HG02678 (cell line): ENCODE measurements around the gene CSK.

ENCODE experiments used
- ATAC-seq: cut with Tn5 transposase; IDR thresholded peaks from one replicate; pipeline ENCODE4 v1.9.1; 2021; ENCODE audit warnings: mild to moderate bottlenecking, moderate library complexity; ENCODE audit not compliant: unreplicated experiment

Gene CSK

GRCh38 chr15:74799856-74800558, 18.1 kb downstream of the CSK start:
- ATAC-seq = peak; percentile 78

GRCh38 chr15:74800559-74801094, 18.7 kb downstream of the CSK start:
- ATAC-seq = no peak

- ATAC-seq = no peak
Observed at GRCh38 chr15:74801311-74801997, 19.6 kb downstream of the CSK start.

GRCh38 chr15:74802290-74802689, 20.4 kb downstream of the CSK start:
- no peak for ATAC-seq

- no peak for ATAC-seq
Observed at GRCh38 chr15:74802862-74803447, 21.1 kb downstream of the CSK start.

GRCh38 chr15:74804935-74805334, 23.1 kb downstream of the CSK start:
- ATAC-seq = no peak

GRCh38 chr15:74807282-74807681, 25.4 kb downstream of the CSK start:
- no peak for ATAC-seq

- ATAC-seq = no peak
Observed at GRCh38 chr15:74808078-74808839, 26.4 kb downstream of the CSK start.

GRCh38 chr15:74808840-74809229, 27.0 kb downstream of the CSK start:
- no peak for ATAC-seq

- ATAC-seq = no peak
Observed at GRCh38 chr15:74809242-74809641, 27.4 kb downstream of the CSK start.

- ATAC-seq = no peak
Observed at GRCh38 chr15:74809956-74810355, 28.1 kb downstream of the CSK start.

GRCh38 chr15:74812533-74812932, 30.7 kb downstream of the CSK start, which contains the start of gene LMAN1L:
TSS of gene LMAN1L (plus strand) at chr15:74812835. CDS start at chr15:74812855, 20 bp downstream.
- ATAC-seq = no peak

GRCh38 chr15:74815121-74815934, 33.4 kb downstream of the CSK start:
- no peak for ATAC-seq

- no peak for ATAC-seq
Observed at GRCh38 chr15:74815961-74816360, 34.1 kb downstream of the CSK start.

GRCh38 chr15:74816624-74817369, 34.9 kb downstream of the CSK start:
- no peak for ATAC-seq

- no peak for ATAC-seq
Observed at GRCh38 chr15:74817370-74817737, 35.5 kb downstream of the CSK start.

- no peak for ATAC-seq
Observed at GRCh38 chr15:74820056-74820455, 38.2 kb downstream of the CSK start.

- ATAC-seq = peak; percentile 72
Observed at GRCh38 chr15:74821091-74821789, 39.4 kb downstream of the CSK start.

GRCh38 chr15:74821790-74822158, 39.9 kb downstream of the CSK start:
- ATAC-seq = no peak
